Measurements from ENCODE around the gene TCN2.
A peak's percentile ranks its signal among the peaks of the same experiment; 100 is the strongest.
"Not testable (repeated sequence)": the region's sequence is repeated elsewhere in the genome, so short reads cannot be mapped to it uniquely, and the experiment has no call there.

The TCN2 gene

DNA sequence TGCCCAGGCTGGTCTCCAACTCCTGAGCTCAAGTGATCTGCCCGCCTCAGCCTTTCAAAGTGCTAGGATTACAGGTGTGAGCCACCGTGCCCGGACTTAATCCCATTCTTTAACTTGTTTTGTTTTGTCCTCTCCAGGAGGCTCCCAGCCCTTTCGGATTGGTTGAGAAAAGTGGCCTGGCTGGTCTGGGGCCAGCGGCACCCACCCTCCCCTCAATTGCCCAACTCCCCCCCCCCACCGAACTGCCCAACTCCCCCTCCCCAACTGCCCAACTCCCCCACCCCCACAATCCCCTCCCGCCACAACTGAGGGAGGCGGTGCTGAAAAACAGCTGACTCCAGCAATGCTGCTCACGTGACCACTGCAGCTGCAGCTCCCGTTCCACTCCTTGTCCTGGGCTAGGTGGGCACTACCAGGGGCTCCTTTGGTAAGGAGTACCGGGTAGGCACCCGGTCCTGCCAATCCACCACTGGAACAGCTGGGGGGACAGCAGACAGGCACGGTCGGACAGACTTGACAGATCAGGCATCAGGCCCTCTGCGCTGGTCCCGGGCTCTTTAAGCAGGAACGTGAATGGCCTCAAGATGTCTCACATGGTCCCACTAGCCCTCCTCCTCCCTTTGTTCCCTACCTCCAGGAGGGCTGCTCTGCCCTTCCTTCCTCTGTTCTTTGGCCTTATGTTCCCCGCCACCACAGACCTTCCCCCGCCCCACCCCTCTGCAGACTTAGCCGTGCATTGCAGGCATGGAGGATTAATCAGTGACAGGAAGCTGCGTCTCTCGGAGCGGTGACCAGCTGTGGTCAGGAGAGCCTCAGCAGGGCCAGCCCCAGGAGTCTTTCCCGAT lies at the start of gene TCN2:
TSS of gene TCN2 (plus strand) at position 720 of the 845 bp plus-strand sequence. CDS start 158 bp downstream, outside the sequence.
- Mint-ChIP-seq H3K9me3 (no peaks in the 10 kb centered on the region), H3K27ac (peak within 1 kb of the TSS; percentile 77)

DNA sequence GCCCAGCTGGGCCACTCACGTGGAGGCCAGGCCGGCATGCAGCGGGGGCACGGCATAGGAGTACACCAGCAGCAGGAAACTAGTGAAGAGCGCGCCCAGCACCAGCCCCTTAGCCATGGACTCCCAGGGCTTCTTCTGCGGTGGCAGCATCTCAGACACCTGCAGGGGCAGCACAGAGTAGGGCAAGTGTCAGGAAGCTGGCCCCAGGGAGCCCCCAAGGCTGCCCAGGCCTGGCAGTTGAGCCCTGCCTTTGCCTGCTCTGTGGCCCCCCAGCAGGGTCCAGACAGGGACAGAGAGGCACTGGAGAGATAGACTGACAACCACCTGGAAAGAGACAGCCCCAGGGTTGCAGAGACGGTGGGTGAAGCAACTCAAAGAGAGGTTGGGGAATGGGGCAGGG lies 49.7 kb upstream of the TCN2 start:
- H3K27ac Mint-ChIP-seq = no peak overlapping the region
- no peaks in the 10 kb centered on the region for H3K4me1 Mint-ChIP-seq (ENCODE audit: low read depth)
- DNase-seq (ENCODE audit: low spot score) = no peak
- H3K4me3 Mint-ChIP-seq = no peak overlapping the region
- no peaks in the 10 kb centered on the region for H3K9me3 Mint-ChIP-seq
- H3K36me3 Mint-ChIP-seq (ENCODE audit: low read depth) = no peaks in the 10 kb centered on the region
- no peaks in the 10 kb centered on the region for H3K27me3 Mint-ChIP-seq (ENCODE audit: low read depth)

More for the DNA sequence above, at the start of gene TCN2:
- H3K36me3 Mint-ChIP-seq (ENCODE audit: low read depth) = no peaks in the 10 kb centered on the region
- peak within 1 kb of the TSS; percentile 85 for H3K4me3 Mint-ChIP-seq
- peaks cover 5% of the 10 kb centered on the region for H3K27me3 Mint-ChIP-seq (ENCODE audit: low read depth)
- peak; percentile 40 for DNase-seq (ENCODE audit: low spot score)
- H3K4me1 Mint-ChIP-seq (ENCODE audit: low read depth) = peaks cover 39% of the 10 kb centered on the region

DNA sequence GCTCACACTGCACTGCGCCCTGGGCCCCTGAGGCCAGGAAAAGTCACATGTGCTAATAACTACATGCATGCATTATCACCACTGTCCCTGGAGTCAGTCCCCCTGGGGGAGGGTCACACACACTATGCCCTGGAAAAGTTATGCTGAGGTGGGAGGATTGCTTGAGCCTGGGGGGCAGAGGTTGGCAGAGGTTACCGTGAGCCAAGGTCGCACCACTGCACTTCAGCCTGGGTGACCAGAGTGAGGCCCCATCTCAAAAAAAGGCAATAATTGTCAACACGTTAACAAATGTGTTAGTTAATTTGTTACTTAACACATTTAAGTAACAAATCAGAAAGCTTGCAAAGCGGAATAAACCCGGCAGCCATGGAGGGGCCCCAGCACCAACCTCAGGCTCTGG lies 47.1 kb upstream of the TCN2 start:
- H3K4me3 Mint-ChIP-seq = no peak overlapping the region
- H3K27ac Mint-ChIP-seq = no peak overlapping the region
- H3K36me3 Mint-ChIP-seq (ENCODE audit: low read depth) = no peaks in the 10 kb centered on the region
- DNase-seq (ENCODE audit: low spot score) = no peak
- no peaks in the 10 kb centered on the region for H3K4me1 Mint-ChIP-seq (ENCODE audit: low read depth)
- no peaks in the 10 kb centered on the region for H3K9me3 Mint-ChIP-seq
- no peaks in the 10 kb centered on the region for H3K27me3 Mint-ChIP-seq (ENCODE audit: low read depth)

DNA sequence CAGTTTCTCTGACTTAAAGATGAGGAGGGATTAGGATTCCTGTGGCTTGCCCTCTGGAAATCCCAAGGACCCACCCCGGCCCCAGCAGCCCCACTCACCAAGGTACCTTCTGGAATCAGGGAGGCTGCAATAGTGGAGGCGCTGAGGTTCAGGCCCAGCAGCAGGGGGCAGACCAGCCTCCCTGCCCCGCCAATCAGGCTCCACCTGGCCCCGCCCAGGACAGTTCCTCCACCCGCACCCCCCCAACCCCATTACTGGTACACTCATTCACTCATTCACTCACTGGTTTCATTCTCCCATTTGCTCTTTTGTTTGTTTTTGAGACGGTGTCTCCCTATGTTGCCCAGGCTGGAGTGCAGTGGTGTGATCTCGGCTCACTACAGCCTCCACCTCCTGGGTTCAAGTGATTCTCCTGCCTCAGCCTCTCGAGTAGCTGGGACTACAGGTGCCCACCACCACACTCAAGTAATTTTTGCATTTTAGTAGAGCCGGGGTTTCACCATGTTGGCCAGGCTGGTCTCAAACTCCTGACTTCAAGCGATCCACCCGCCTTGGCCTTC lies 46.3 kb upstream of the TCN2 start:
- not testable (repeated sequence) for DNase-seq (ENCODE audit: low spot score); H3K9me3 Mint-ChIP-seq; H3K36me3 Mint-ChIP-seq (ENCODE audit: low read depth); H3K27me3 Mint-ChIP-seq (ENCODE audit: low read depth); H3K4me1 Mint-ChIP-seq (ENCODE audit: low read depth); H3K27ac Mint-ChIP-seq; H3K4me3 Mint-ChIP-seq

DNA sequence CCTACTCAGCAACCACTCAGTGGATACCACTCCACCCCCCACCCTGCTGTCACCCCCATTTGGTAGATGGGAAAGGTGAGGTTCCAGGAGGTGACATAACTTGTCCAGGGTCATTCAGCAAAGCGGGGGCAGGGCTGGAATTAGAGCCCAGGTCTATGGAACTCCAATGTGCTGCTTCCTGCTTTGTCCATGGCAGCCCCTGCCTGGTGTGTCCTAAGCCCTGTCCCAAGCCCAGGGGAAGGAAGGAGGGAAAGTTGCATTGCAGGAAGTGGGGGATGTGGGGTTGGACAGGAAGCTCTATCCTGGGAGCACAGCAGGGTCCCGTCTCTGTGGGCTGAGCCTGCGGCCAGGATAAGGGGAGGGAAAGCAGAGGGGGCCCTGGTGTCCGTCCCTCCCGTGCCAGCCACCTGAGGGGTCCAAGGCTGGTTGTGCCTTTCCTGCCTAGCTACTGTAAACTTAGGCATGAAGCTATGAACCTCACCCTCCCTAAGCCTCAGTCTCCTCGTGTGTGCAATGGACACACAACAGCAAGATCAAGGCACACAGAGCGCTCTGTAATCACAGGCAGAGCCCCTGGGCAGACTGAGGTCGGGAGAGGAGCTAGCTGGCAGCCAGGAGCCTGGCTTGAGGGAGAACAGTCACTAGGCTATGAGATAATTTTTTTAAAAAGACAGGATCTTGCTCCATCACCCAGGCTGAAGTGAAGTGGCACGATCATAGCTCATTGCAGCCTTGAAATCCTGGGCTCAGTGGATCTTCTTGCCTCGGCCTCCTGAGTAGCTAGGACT lies 45.4 kb upstream of the TCN2 start:
- no peak overlapping the region for H3K4me3 Mint-ChIP-seq
- H3K36me3 Mint-ChIP-seq (ENCODE audit: low read depth) = no peaks in the 10 kb centered on the region
- DNase-seq (ENCODE audit: low spot score) = no peak
- H3K9me3 Mint-ChIP-seq = no peaks in the 10 kb centered on the region
- no peak overlapping the region for H3K27ac Mint-ChIP-seq
- no peaks in the 10 kb centered on the region for H3K27me3 Mint-ChIP-seq (ENCODE audit: low read depth)
- H3K4me1 Mint-ChIP-seq (ENCODE audit: low read depth) = no peaks in the 10 kb centered on the region

DNA sequence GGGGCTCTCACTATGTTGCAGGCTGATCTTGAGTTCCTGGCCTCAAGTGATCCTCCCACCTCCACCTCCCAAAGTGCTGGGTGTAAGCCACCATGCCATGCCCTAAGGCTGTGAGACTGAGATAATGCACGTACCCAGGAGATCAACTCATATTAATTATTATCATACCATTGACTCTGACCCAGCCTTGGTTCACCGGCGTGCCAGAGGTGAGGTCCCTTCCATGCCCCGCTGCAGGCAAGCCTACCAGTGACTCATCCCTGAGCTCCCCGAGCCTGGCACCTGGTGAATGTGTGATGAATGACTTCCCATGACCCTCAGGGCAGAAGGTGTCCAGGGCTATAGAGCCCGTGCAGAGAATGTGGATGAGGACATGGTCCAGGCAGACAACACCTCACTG lies 44.6 kb upstream of the TCN2 start:
- H3K4me1 Mint-ChIP-seq (ENCODE audit: low read depth) = no peaks in the 10 kb centered on the region
- no peaks in the 10 kb centered on the region for H3K27me3 Mint-ChIP-seq (ENCODE audit: low read depth)
- H3K9me3 Mint-ChIP-seq = no peaks in the 10 kb centered on the region
- no peak for DNase-seq (ENCODE audit: low spot score)
- no peak overlapping the region for H3K27ac Mint-ChIP-seq
- no peaks in the 10 kb centered on the region for H3K36me3 Mint-ChIP-seq (ENCODE audit: low read depth)
- H3K4me3 Mint-ChIP-seq = no peak overlapping the region

DNA sequence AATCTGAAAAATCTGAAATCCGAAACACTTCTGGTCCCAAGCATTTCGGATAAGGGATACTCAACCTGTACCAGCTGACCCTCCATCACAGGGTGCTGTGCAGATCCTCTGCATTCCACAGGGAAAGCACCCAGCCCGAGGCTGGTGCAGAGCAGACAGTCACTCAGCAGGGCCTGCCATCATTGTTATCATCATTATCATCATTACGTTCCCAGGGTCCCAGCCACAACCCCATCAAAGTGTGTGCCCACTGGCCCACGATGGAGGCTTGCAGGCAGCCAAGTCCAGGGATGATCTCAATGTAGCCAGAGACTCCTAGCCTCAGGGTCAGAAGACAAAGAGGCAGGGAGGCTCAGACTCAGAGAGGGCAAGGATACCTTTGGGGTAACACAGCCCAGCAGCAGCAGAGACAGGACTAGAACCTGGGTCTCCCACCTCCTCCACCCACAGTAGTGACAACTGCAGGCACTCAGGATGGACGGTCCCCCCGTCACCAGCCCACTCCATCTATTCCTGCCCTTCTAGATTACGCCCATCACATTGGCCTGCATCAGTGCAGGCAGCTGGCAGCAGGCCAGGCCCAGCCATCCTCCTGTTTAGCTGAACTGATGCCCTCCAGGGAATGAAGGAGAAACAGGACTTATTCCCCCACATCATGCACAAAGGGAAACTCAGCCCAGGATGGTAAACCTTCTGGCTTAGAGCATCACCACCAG lies 42.8 kb upstream of the TCN2 start:
- DNase-seq (ENCODE audit: low spot score) = no peak
- Mint-ChIP-seq H3K4me3 (no peak overlapping the region), H3K4me1 (ENCODE audit: low read depth) (no peaks in the 10 kb centered on the region), H3K9me3 (no peaks in the 10 kb centered on the region), H3K27me3 (ENCODE audit: low read depth) (peaks cover under 1% of the 10 kb centered on the region), H3K36me3 (ENCODE audit: low read depth) (no peaks in the 10 kb centered on the region), H3K27ac (no peak overlapping the region)

DNA sequence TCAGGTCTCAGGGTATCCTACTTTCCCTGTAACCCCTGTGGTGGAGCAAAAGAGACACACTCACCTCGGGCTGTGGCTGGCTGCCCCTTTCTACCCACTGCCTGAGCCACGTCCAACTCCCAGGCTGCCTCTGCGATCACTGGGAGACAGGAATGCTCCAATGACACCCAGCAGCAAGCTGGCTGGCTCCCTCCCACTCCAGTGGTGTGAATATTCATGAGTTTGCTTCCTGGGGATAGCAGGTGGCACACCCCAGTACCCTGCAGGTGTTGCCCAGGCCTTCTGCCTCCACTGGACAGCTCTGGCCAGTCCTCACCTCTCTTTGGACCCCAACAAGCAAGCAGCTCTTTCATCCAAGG lies 42.2 kb upstream of the TCN2 start:
- peaks cover 2% of the 10 kb centered on the region for H3K27me3 Mint-ChIP-seq (ENCODE audit: low read depth)

DNA sequence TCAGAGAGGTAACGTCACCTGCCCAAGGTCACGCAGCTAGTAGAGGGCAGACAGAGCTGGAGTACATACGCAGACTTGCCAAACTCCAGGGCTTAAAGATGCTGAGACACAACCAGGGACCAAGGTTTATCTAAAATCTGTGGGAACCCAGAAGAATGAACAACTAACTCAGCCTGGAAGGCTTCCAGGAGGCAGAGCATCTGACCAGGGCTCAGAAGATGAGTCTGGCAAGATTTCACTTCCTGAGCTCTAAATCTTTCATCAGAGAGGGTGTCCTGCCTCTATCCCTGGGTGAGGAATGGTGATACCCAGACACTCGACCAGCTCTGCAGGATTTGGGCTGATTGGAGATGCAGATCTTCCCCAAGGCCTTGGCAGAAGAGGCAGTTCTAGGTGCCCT lies 41.6 kb upstream of the TCN2 start:
- peaks cover 2% of the 10 kb centered on the region for H3K27me3 Mint-ChIP-seq (ENCODE audit: low read depth)
- no peaks in the 10 kb centered on the region for H3K9me3 Mint-ChIP-seq
- H3K36me3 Mint-ChIP-seq (ENCODE audit: low read depth) = no peaks in the 10 kb centered on the region
- H3K27ac Mint-ChIP-seq = no peak overlapping the region
- DNase-seq (ENCODE audit: low spot score) = no peak
- H3K4me3 Mint-ChIP-seq = no peak overlapping the region
- no peaks in the 10 kb centered on the region for H3K4me1 Mint-ChIP-seq (ENCODE audit: low read depth)

More for the DNA sequence above, 42.2 kb upstream of the TCN2 start:
- no peak for DNase-seq (ENCODE audit: low spot score)
- H3K4me3 Mint-ChIP-seq = no peak overlapping the region
- H3K4me1 Mint-ChIP-seq (ENCODE audit: low read depth) = no peaks in the 10 kb centered on the region
- no peak overlapping the region for H3K27ac Mint-ChIP-seq
- H3K9me3 Mint-ChIP-seq = no peaks in the 10 kb centered on the region
- H3K36me3 Mint-ChIP-seq (ENCODE audit: low read depth) = no peaks in the 10 kb centered on the region

DNA sequence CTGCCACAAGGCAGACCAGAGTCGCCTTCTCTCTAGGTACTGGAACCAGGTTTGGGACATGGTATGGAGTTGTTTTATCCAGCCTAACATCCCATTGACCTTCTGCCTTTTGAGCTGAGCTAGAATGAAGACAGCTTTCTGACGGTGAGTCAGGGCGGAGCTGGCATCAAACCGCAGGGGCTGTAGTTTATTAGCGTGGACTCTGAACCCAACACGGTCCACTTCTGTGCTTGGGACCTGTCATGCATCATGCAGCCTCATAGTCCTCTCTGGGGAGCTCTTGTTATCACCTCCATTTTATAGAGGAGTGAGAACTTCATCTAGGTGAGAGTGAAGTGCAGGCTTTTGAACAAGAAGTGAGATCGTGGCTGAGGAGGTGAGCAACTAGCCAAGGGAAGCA lies 40.8 kb upstream of the TCN2 start:
- Mint-ChIP-seq H3K9me3 (no peaks in the 10 kb centered on the region), H3K27me3 (ENCODE audit: low read depth) (peaks cover 2% of the 10 kb centered on the region), H3K27ac (no peak overlapping the region), H3K4me3 (no peak overlapping the region), H3K36me3 (ENCODE audit: low read depth) (no peaks in the 10 kb centered on the region), H3K4me1 (ENCODE audit: low read depth) (no peaks in the 10 kb centered on the region)
- DNase-seq (ENCODE audit: low spot score) = no peak

DNA sequence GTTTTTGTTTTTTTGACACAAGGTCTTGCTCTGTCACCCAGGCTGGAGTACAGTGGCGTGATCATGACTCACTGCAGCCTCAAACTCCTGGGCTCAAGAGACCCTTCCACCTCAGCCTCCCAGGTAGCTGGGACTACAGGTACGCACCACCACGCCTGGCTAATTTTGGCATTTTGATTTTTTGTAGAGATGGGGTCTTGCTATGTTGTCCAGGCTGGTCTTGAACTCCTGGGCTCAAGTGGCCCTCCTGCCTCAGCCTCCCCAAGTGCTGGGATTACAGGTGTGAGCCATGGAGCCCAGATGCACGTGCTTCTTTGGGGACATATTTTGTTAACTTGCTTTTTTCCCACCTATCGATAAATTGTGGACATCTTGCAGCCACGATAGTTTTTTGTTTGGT lies 39.7 kb upstream of the TCN2 start:
- DNase-seq (ENCODE audit: low spot score); H3K27me3 Mint-ChIP-seq (ENCODE audit: low read depth); H3K27ac Mint-ChIP-seq; H3K9me3 Mint-ChIP-seq; H3K4me3 Mint-ChIP-seq; H3K36me3 Mint-ChIP-seq (ENCODE audit: low read depth); H3K4me1 Mint-ChIP-seq (ENCODE audit: low read depth): not testable (repeated sequence)

DNA sequence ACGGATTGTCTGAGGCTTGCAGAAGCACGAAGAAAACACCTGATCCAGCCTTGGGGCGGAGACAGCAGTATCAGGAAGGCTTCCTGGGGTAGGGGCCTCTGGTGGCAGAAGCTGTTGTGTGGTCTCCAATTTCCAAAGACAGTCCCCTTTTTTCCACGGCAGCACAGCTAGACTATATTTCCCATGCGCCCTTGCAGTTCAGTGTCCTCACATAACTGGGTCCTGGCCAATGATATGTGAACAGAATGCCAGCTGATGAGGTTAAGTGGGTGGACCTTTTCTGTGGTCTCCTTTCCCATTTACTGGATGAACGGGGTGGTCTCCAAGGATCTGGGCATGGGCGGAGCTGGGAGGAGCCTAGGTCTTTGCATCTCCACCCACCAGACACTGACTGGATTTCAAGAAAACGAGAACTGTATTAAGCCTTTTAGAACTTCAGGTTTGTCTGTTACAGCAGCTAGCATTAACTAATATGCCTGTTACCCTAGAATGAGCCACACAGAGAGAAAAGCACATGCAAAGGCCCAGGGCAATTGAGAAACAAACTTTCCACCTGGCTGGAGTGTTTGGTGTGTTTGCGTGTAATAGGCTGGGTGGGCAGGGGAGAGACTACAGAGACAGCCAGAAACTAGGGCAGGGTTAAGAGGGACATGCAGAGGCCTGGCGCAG lies 38.7 kb upstream of the TCN2 start:
- Mint-ChIP-seq H3K4me3 (no peak overlapping the region), H3K4me1 (ENCODE audit: low read depth) (no peaks in the 10 kb centered on the region), H3K36me3 (ENCODE audit: low read depth) (no peaks in the 10 kb centered on the region), H3K27me3 (ENCODE audit: low read depth) (peaks cover 2% of the 10 kb centered on the region), H3K9me3 (no peaks in the 10 kb centered on the region), H3K27ac (no peak overlapping the region)
- DNase-seq (ENCODE audit: low spot score) = no peak

DNA sequence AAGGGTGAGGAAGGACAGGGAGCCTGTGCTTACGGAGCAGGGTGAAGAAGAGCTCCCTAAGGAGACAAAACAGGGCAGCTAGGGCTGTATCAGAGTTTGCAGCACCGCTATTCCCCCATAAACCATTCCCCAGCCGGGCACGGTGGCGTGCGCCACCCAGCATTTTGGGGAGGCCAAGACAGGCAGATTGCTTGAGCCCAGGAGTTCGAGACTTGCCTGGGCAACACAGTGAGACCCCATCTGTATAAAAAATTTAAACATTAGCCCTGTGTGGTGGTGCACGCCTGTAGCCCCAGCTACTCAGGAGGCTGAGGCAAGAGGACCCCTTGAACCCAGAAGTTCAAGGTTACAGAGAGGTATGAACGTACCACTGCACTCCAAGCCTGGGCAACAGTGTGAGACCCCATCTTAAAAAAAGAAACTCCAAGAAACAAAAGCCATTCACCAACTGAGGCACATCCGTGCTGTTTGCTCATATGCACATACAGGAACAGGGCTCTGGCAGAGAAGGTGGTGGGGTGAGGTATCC lies 37.2 kb upstream of the TCN2 start:
- H3K4me3 Mint-ChIP-seq = no peak overlapping the region
- no peaks in the 10 kb centered on the region for H3K9me3 Mint-ChIP-seq
- peaks cover 8% of the 10 kb centered on the region for H3K27me3 Mint-ChIP-seq (ENCODE audit: low read depth)
- DNase-seq (ENCODE audit: low spot score) = no peak
- no peak overlapping the region for H3K27ac Mint-ChIP-seq
- no peaks in the 10 kb centered on the region for H3K36me3 Mint-ChIP-seq (ENCODE audit: low read depth)
- no peaks in the 10 kb centered on the region for H3K4me1 Mint-ChIP-seq (ENCODE audit: low read depth)

Data from T-helper 2 cell treated with Interferon-gamma antibody and Interleukin-4, amounts not matched to agents 5 μg/mL and 100 μg/mL, for 36 hours (primary cell).